Thymus (tissue), 14 donors: ENCODE results near the gene MUC5AC. TPM values are rescaled to one million over a fixed set of nuclear protein-coding genes. Genes with fewer than 3 reads are reported as not detected.

Experiments
- DNase-seq, 9 donors: peaks; one replicate each; pipeline ENCODE4 v3.0.0-alpha.2; 2013; ENCODE audit warnings: low spot score in 9 of 9, low read depth in 6 of 9, missing footprints in 1 of 9
- H3K27ac ChIP-seq, 2 donors: one replicate each; pipeline ENCODE4 v1.5.1; 2013; ENCODE audit warnings: control low read depth in 1 of 2, low read depth in 1 of 2, low read length in 1 of 2, mild to moderate bottlenecking in 1 of 2, moderate library complexity in 1 of 2
- H3K27me3 ChIP-seq, 2 donors: one replicate each; pipeline ENCODE4 v1.5.1; 2013; ENCODE audit warnings: low read length in 1 of 2; ENCODE audit not compliant: control insufficient read depth in 2 of 2, insufficient read depth in 1 of 2
- H3K36me3 ChIP-seq, 2 donors: one replicate each; pipeline ENCODE4 v1.5.1; 2013; ENCODE audit warnings: low read length in 1 of 2, mild to moderate bottlenecking in 1 of 2, moderate library complexity in 1 of 2; ENCODE audit not compliant: control insufficient read depth in 2 of 2, insufficient read depth in 2 of 2
- H3K4me1 ChIP-seq, 2 donors: one replicate each; pipeline ENCODE4 v1.5.1; 2013; ENCODE audit warnings: low read length in 2 of 2; ENCODE audit not compliant: control insufficient read depth in 2 of 2, insufficient read depth in 2 of 2
- H3K4me3 ChIP-seq, 2 donors: one replicate each; pipeline ENCODE4 v1.5.1; 2013; ENCODE audit warnings: low read length in 2 of 2, control low read depth in 1 of 2, mild to moderate bottlenecking in 1 of 2
- H3K9me3 ChIP-seq, 2 donors: one replicate each; pipeline ENCODE4 v1.5.1; 2013; ENCODE audit warnings: low read length in 1 of 2, mild to moderate bottlenecking in 1 of 2; ENCODE audit not compliant: control insufficient read depth in 2 of 2, insufficient read depth in 1 of 2
- WGBS: extraction: QIAGEN DNeasy Blood & Tissue Kit; methylation state at CpG from one replicate; pipeline ENCODE4 v1.1.7; 2013; 5-methylcytosine and 5-hydroxymethylcytosine counted together
- long read RNA-seq, 10 donors: transcript quantifications; one replicate each; lab custom pipeline, GENCODE V29; 2026
- polyA plus RNA-seq: library from polyadenylated mRNA; stranded (reverse); fragments of 200-250 nt; gene quantifications from one replicate; pipeline ENCODE4 v1.2.3, GENCODE V29; 2013
- total RNA-seq: library from RNA; stranded (reverse); fragments of 120-200 nt; gene quantifications from one replicate; pipeline ENCODE4 v1.2.4, GENCODE V29; 2013
- donor health status: healthy.

Gene MUC5AC, protein sequence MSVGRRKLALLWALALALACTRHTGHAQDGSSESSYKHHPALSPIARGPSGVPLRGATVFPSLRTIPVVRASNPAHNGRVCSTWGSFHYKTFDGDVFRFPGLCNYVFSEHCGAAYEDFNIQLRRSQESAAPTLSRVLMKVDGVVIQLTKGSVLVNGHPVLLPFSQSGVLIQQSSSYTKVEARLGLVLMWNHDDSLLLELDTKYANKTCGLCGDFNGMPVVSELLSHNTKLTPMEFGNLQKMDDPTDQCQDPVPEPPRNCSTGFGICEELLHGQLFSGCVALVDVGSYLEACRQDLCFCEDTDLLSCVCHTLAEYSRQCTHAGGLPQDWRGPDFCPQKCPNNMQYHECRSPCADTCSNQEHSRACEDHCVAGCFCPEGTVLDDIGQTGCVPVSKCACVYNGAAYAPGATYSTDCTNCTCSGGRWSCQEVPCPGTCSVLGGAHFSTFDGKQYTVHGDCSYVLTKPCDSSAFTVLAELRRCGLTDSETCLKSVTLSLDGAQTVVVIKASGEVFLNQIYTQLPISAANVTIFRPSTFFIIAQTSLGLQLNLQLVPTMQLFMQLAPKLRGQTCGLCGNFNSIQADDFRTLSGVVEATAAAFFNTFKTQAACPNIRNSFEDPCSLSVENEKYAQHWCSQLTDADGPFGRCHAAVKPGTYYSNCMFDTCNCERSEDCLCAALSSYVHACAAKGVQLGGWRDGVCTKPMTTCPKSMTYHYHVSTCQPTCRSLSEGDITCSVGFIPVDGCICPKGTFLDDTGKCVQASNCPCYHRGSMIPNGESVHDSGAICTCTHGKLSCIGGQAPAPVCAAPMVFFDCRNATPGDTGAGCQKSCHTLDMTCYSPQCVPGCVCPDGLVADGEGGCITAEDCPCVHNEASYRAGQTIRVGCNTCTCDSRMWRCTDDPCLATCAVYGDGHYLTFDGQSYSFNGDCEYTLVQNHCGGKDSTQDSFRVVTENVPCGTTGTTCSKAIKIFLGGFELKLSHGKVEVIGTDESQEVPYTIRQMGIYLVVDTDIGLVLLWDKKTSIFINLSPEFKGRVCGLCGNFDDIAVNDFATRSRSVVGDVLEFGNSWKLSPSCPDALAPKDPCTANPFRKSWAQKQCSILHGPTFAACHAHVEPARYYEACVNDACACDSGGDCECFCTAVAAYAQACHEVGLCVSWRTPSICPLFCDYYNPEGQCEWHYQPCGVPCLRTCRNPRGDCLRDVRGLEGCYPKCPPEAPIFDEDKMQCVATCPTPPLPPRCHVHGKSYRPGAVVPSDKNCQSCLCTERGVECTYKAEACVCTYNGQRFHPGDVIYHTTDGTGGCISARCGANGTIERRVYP (N-terminal part only)
- total RNA-seq (0.05 TPM), polyA plus RNA-seq (0.02 TPM)
- long read RNA-seq, donor 1 = 0 reads
- long read RNA-seq, donor 2 = 0 reads
- long read RNA-seq, donor 3 = 0 reads
- long read RNA-seq, donor 4 = 0 reads
- long read RNA-seq, donor 5 = 0 reads
- long read RNA-seq, donor 6 = 0 reads
- long read RNA-seq, donor 7 = 0 reads
- long read RNA-seq, donor 8 = 0 reads
- long read RNA-seq, donor 9 = 0 reads
- long read RNA-seq, donor 10 = 0 reads

DNA sequence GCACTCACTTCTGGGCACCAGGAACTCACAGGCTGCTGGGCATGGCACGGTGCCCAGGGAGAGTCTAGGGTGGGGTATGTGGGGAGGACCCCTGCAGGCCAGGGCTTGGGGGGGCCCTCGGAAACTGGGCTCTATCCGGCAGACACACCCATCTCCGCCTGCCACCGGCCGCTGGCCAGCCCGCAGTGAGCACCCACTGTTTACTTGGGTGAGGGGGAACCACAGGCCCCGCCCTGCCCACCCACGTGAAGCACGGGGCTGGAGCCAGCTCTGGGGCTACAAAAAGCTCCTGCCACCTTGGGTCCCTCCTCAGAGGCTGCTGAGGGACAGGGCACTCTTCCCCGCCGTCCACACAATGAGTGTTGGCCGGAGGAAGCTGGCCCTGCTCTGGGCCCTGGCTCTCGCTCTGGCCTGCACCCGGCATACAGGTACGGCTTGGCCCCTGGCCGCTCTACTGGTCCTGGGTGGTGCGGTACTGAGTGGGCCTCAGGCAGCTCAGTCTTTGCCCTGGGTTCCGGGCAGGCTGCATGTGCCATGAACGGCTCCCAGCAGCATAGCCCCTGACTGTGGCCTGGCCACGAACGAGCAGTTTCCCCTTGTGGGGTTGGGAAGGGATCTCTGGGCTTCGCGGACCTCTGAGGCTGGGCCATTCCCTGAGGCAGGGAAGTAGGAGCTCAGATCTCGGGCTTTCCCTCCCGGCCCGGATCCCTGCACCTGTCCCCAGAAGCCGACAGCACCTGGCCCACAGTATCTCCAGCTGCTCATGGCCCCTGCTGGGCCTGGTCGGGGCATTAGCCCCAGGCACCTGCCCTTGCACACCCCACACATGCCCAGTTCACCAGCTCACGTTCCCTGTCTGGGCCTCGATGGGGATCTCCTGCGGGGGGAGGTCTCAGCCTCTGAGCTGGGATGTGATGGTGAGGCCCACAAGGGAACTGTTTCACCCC lies at the start of gene MUC5AC:
MUC5AC (plus strand) TSS at position 309 of the 947 bp plus-strand sequence; CDS start at position 356, 47 bp downstream.
- H3K27ac ChIP-seq = no peak within 1 kb of the TSS
- peaks cover 0 to 4% of the 10 kb centered on the region in 2 donors for H3K9me3 ChIP-seq
- H3K36me3 ChIP-seq = no peaks in the 10 kb centered on the region
- 90% methylated on average over 32 of the region's 32 CpGs for WGBS
- no peaks in the 10 kb centered on the region for H3K27me3 ChIP-seq
- H3K4me1 ChIP-seq = no peaks in the 10 kb centered on the region
- H3K4me3 ChIP-seq = no peak within 1 kb of the TSS
- DNase-seq = no peak

DNA sequence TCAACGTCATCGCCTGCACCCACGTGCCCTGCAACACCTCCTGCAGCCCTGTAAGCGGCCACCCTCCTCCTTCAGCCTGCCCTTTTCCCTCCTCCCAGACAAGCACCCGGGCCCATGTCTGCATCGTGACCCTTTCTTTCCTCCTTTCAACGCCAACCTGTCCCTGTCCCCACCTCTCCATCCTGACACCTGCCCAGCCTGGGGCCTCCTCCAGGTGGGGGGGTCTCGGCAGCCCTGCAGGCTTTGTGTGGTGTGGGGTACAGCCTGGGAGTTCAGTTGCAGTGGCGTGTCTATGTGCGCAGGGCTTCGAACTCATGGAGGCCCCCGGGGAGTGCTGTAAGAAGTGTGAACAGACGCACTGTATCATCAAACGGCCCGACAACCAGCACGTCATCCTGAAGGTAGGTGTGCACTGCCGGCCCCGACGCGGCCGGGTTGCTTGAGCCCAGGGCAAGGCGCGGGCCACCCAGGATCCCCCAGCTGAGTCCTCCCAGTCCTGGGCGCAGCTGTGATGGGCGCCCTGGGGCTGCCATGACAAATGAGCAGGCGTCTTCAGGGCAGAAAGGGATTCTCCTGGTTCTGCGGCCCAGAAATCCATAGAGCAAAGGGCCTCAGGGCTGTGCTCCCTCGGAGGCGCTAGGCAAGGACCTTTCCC lies 49.4 kb upstream of the MUC5AC start:
- H3K27ac ChIP-seq = no peak overlapping the region
- no peak for DNase-seq
- H3K36me3 ChIP-seq = no peaks in the 10 kb centered on the region
- H3K4me1 ChIP-seq = no peaks in the 10 kb centered on the region
- no peaks in the 10 kb centered on the region for H3K27me3 ChIP-seq
- 95% methylated on average over 29 of the region's 29 CpGs for WGBS
- peaks cover 0 to 10% of the 10 kb centered on the region in 2 donors for H3K9me3 ChIP-seq
- H3K4me3 ChIP-seq = no peak overlapping the region

DNA sequence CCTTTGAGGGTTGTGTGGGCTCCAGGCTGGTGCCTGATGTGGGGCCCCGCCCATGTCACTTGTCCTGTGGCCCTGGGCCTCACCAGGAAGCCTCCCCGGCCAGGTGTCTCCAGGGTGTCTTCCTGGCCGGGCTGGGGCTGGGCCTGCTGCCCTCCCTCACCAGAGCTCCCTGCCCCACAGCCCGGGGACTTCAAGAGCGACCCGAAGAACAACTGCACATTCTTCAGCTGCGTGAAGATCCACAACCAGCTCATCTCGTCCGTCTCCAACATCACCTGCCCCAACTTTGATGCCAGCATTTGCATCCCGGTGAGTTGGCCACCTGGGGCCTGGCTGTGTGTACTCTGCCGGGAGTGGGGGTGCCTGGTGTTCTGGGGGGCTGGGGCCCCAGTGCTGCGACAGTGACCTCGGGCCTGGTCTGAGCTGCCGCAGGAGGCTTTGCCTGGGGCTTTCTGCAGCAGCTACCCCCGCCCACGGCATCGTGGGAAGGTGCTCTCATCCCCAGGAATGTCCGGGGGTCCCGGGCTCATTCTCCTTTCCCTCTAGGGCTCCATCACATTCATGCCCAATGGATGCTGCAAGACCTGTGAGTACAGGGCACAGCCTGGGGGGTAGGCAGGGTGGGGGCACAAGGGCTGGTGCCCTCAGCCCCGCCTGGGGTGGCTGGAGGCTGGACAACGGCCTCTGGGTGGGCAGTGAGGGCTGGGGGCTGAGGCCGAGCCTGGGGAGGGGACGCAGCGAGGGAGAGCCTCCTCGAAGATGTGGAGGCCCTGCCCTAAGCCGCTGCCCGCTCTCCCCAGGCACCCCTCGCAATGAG lies 48.4 kb upstream of the MUC5AC start:
- peaks cover 0 to 7% of the 10 kb centered on the region in 2 donors for H3K9me3 ChIP-seq
- H3K27me3 ChIP-seq = no peaks in the 10 kb centered on the region
- DNase-seq = no peak
- H3K4me3 ChIP-seq = no peak overlapping the region
- 93% methylated on average over 28 of the region's 28 CpGs for WGBS
- no peaks in the 10 kb centered on the region for H3K36me3 ChIP-seq
- H3K27ac ChIP-seq = no peak overlapping the region
- H3K4me1 ChIP-seq = no peaks in the 10 kb centered on the region

DNA sequence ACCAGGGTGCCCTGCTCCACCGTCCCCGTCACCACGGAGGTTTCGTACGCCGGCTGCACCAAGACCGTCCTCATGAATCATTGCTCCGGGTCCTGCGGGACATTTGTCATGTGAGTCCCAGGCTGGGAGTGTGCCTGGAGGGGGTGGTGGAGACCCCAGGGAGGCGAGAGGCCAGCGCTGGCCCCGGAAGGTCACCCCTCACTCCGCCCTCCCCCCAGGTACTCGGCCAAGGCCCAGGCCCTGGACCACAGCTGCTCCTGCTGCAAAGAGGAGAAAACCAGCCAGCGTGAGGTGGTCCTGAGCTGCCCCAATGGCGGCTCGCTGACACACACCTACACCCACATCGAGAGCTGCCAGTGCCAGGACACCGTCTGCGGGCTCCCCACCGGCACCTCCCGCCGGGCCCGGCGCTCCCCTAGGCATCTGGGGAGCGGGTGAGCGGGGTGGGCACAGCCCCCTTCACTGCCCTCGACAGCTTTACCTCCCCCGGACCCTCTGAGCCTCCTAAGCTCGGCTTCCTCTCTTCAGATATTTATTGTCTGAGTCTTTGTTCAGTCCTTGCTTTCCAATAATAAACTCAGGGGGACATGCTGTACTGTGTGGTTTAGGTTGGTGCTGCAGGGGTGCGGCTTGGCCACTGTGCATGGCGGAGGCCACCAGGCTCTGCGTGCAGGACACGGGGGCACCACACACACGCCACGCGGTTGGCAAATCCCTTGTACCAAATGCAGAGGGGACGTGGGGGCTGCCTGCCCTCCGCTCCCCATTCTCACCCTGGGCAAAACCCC lies 47.6 kb upstream of the MUC5AC start:
- Histone ChIP-seq H3K4me1 (no peaks in the 10 kb centered on the region), H3K9me3 (peaks cover 0 to 7% of the 10 kb centered on the region in 2 donors), H3K4me3 (no peak overlapping the region), H3K27ac (no peak overlapping the region), H3K36me3 (no peaks in the 10 kb centered on the region), H3K27me3 (no peaks in the 10 kb centered on the region)
- WGBS = 91% methylated on average over 39 of the region's 39 CpGs
- no peak for DNase-seq

DNA sequence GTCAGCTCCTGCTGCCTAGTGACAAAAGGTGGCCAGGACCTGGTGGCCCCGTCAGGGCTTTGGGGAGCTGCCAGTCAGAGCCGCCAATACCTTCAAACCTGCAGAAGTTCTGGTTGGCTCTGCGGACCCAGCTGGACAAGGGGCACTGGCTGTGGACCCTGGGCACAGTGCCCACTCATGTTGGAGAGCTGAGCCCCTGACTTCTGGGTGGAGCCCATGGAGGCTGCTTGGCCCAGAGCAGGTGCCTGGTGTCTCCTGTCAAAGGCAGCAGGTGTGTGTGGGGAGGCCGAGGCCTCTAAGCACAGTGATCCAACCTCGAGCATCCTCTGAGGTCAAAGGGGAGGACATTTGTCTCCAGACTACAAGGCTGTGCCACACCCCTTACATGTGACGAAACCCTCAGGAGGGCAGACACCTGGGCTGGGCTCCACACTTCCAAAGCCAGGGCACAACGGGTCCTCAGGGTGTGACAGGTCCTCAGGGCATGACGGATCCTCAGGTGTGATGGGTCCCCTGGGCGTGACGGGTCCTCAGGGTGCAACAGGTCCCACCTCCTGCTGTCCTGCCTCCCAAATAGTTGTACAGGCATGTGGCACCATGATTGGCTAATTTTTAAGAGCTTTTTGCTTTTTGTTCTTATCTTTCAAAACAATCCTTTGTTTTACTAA lies 46.1 kb upstream of the MUC5AC start:
- no peak for DNase-seq
- H3K27me3 ChIP-seq = no peaks in the 10 kb centered on the region

DNA sequence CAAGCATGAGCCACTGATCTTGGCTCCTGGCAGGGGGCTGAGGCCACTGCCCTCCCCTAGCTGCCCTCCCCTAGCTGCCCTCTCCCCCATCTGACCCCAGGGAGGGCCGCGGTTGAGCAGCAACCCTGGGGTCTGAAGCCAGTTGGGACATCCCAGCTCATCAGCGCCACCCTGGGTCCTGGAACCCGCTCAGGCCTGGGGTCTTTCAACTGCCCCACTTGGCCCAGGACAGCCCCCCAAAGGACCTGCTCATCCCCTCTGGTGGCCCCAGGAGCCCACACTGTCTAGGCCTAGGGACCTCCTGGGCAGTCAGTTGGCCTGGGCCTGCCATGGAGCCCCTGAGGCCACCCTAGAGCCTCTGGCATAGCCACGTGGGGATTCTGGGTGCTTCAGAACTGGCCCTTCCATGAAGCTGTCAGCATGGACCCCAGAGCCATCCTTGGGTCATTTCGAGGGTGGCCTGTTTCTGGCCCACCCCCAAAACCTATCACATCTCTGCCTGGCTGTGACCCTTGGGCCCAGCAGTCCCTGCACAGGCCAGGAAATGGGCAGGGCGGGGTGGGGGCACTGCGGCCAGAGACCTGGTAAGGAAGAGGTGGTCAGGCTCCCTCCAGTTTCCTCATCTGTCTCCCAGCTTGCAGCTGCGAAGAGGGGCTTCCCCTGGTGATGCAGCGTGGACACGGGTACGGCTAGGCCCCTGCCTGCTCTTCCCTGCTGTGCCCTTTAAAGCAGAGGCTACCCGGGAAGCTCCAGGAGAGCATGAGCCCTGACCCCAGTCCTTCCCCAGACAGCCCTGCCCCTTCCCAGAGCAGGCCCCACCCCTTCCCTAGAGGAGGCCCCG lies 45.2 kb upstream of the MUC5AC start:
- DNase-seq = no peak
- Histone ChIP-seq H3K27me3 (no peaks in the 10 kb centered on the region), H3K36me3 (no peaks in the 10 kb centered on the region), H3K9me3 (peaks cover 0 to 7% of the 10 kb centered on the region in 2 donors), H3K27ac (no peak overlapping the region), H3K4me3 (no peak overlapping the region), H3K4me1 (no peaks in the 10 kb centered on the region)
- WGBS = 96% methylated on average over 14 of the region's 14 CpGs

More for the DNA sequence above, 46.1 kb upstream of the MUC5AC start:
- Histone ChIP-seq H3K4me1 (no peaks in the 10 kb centered on the region), H3K4me3 (no peak overlapping the region), H3K36me3 (no peaks in the 10 kb centered on the region), H3K27ac (no peak overlapping the region), H3K9me3 (peaks cover 0 to 7% of the 10 kb centered on the region in 2 donors)
- WGBS = 89% methylated on average over 10 of the region's 10 CpGs
